GM19043 (cell line): ENCODE data around the gene WBP1.
A peak's percentile ranks its signal among the peaks of the same experiment; 100 is the strongest.
"Not testable (repeated sequence)": the region's sequence is repeated elsewhere in the genome, so short reads cannot be mapped to it uniquely, and the experiment has no call there.

Experiments used
- ATAC-seq: cut with Tn5 transposase; IDR thresholded peaks from one replicate; pipeline ENCODE4 v1.9.1; 2021; ENCODE audit warnings: low read depth; ENCODE audit not compliant: unreplicated experiment

The WBP1 gene

DNA sequence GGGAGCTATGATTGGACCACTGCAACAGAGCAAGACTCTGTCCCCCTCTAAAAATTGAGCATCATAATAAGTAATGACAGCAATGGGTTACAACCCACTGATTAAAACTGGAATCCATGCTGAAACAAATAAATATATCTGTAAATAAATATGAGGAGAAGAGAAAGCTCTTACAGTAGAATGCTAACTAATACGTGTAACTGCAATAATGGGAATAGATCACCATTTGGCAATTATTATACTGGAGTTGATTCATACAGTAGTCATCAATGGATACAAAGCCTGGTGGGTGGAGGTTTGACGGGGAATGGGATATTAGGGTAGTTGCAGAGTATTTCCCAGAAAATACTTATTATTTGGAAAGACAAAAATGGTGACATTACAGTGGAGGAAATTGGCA is 9.5 kb upstream of the WBP1 start:
- ATAC-seq = no peak

DNA sequence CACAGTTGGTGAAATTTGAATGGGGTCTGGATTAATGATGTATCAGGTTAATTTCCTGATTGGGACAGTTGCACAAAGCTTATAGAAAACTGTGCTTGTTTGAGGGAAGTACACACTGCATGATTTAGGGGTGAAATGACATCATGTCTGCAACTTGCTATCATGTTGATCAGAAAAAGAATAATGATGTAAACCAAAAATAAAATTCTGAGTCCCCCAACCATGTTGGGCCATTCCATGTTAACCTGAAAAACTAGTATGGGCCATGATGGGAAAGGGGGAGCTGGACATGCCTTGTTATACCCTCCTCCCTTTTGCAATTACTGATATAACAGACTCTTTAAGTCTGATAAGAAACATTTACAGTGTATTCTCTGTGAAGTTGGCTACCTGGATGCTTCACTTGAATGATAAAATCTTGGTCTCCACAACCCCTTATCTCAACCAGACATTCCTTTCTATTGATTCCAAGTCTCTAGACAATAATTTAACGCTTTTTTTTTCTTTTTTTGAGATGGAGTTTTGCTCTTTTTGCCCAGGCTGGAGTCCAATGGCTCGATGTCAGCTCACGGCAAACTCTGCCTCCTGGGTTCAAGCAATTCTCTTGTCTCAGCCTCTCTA is 7.6 kb upstream of the WBP1 start:
- ATAC-seq = no peak

DNA sequence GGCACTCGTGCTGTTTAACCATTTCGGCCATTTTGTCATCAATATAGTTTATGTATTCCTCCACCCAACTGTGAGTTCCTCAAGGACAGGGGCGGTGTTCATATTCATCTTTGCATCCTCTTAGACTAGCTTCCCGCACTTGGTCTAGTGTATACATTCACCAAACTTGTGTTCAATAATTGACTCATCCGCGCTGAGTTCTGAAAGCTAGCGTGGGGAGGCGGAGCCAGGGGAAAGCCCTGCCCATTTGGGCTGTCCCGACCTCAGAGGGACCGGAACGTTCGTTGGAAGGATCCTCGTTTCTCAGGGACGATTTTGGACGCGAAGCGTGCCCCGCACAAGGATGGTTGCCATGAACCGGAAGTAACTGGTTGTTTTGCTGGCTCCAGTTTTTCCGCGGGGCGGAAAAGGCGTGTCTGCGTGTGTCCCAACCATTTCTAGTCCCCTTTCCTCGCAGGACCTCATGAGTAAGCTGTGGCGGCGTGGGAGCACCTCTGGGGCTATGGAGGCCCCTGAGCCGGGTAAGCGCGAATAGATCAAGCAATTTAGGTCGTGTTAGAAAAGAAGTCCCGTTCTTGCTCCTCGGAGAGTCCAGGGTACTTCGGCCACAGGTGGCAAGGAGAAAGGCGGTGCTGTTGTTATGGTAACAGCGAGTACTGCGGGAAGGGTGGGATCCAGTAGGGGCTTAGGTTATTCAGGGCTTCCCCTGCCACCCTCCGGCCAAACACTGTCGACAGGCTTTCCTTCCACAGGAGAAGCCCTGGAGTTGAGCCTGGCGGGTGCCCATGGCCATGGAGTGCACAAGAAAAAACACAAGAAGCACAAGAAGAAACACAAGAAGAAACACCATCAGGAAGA is 3.4 kb upstream of the WBP1 start, which contains the start of gene INO80B:
Gene INO80B (plus strand): TSS at position 434 of the 858 bp plus-strand sequence. CDS start 30 bp downstream, at position 464.
- peak; percentile 45 for ATAC-seq

DNA sequence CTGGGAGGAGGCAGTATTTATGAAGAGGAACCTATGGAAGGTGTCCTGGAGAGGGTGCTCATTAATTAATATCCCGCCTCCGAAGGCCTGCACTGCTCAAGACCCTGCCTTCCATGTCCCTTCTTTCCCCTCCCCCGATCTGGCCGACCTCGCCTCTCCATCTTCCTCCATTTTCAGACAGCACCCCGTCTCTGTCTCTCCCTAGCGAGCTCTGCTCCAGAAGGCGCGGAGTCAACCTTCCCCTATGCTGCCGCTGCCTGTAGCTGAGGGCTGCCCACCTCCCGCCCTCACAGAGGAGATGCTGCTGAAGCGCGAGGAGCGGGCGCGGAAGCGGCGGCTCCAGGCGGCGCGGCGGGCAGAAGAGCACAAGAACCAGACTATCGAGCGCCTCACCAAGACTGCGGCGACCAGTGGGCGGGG is 1.1 kb upstream of the WBP1 start:
- ATAC-seq = no peak

DNA sequence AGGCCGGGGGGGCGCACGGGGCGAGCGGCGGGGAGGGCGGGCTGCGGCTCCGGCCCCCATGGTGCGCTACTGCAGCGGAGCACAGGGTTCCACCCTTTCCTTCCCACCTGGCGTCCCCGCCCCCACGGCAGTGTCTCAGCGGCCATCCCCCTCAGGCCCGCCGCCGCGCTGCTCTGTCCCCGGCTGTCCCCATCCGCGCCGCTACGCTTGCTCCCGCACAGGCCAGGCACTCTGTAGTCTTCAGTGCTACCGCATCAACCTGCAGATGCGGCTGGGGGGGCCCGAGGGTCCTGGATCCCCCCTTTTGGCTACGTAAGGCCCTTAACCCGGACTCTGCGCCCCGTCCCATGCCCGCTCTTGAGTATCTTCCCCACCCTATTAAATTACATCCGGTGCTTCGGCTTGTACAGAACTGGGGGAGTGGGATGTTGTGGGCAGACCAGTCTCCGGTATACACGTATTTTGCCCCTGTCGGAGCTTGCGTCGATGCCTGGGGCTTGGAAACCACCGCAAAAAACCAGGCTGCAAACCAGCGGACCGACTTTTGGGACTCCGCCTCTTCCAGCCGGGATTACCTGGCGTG is 598 bp upstream of the WBP1 start:
- ATAC-seq = peak; percentile 14

DNA sequence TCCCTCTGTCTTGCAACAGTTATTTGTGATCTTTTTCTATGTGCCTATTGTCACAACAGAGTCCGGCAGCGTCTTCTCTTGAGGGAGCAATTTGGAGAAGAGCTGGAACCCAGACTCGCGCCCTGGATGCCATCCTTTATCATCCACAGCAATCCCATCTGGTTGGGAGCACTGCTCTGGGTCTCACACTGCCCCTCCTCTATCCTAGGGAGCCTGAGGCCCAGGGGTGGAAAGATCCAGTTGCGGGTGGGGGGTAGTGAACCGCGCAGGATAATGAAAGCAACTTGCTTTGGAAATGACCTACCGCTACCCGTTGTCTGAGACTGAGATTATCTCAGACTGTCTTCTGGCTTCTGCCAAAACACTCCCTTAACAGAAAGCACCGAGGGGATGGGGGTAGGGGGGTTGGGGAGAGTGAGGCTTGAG is 713 bp downstream of the WBP1 start:
- no peak for ATAC-seq

DNA sequence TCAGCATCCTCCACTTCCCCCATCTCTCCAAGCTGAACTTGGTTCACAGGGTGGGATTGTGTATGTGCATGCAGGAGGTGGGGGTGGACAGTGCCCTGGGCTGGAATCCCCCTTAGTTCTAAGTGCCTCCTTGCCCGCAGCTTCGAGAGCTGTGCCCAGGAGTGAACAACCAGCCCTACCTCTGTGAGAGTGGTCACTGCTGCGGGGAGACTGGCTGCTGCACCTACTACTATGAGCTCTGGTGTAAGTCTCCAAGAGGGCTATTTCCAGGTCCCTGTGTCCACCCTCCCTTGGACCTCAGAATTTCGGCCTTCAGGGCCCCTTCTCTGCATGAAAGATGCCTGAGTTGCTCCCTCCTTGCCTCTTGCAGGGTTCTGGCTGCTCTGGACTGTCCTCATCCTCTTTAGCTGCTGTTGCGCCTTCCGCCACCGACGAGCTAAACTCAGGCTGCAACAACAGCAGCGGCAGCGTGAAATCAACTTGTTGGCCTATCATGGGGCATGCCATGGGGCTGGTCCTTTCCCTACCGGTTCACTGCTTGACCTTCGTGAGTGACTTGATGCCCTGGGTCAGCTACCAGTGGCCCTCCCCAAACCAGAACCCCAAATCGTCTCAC is 1.4 kb downstream of the WBP1 start:
- ATAC-seq = not testable (repeated sequence)

DNA sequence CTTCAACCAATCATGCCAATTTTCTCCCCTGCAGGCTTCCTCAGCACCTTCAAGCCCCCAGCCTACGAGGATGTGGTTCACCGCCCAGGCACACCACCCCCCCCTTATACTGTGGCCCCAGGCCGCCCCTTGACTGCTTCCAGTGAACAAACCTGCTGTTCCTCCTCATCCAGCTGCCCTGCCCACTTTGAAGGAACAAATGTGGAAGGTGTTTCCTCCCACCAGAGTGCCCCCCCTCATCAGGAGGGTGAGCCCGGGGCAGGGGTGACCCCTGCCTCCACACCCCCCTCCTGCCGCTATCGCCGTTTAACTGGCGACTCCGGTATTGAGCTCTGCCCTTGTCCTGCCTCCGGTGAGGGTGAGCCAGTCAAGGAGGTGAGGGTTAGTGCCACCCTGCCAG is 1.9 kb downstream of the WBP1 start:
- ATAC-seq = not testable (repeated sequence)

DNA sequence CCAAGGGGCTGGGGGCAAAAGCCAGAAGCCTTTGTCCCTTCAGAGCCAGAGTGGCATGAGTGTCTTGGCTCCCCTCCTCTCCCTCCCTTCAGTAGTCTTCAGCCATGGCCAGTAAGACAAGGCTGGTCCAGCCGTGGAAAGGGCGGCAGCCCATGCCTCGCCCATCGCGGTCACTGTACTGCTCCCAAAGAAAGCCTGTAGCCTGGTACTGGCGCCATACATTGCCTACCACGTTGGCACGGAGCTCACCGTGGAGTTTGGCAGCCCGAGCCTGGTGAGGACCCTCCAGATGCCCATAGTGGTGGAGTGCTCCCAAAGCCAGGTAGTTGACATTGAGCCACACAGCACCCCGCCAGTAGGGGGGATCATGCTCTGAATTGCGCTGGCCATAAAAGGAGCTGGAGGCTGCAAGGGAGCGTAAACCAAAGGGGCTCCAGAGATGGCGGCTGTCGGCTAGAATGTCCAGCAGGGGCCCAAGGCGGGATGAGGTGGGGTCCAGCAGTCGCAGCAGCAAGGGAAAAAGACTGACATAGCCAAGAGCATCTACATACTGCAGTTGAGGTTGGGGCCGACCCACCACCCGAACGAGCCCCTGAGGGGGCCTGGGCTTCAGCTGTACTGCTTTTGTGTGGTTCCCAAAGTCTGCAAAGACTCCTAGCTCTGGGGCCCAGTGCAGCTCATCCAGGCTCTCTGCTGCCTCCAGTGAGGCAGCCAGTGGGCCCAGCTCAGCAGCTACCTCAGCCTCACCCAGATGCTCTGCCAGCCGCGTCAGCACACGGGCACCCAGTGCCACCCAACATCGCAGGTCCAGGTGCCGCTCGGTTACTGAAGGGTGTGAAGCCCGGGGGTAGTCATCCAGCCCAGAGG is 3.2 kb downstream of the WBP1 start:
- ATAC-seq = no peak

DNA sequence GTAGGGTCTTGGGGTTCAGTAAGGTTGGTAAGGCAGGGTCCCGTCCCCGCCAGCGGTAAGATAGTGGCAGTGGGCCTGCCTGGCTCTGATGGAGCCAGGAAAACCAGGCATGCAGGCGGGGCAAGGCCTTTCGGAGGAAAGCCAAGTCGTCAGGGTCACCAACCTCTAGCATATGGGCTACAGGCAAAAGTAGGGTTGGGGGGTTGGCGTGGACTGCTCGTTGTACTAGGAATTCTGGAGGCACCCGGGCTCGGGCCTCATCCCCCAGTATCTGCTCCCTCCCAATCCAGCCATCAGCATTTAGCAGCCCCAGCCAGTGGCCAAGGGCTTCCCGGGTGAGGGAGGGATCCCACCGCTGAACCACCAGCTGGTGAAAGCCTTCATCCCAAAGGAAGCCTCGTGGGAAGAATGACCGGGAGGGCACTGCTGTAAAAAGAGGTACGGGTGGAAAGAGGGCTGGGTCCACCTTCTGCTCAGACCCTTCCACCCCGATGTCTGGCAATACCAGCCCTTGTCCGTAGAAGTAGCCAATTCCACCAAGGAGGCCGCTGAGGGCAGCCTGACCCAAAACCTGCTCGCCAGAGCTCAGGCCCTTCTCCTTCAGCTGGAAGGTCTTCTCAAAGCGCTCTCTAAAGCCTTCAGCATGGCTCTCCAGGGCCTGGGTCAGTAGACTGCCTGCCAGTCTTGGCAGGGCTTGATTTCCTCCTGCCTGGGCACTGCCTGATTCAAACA is 4.0 kb downstream of the WBP1 start:
- ATAC-seq = no peak

DNA sequence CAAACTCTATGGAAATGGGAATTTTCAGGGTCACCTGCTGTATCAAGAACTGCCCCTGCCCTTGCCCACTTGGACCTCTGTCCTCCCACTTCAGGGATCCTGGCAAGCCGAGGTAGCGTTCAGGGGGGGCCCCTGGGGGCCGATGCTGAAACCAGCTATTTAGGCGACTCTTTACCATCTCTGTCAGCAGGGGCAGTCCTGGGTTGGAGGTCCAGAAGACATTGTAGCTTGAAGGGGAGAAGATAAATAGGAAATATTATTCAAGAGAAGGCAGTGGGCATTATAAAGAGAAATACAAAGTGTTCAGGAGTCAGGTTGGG is 4.5 kb downstream of the WBP1 start:
- ATAC-seq = no peak

DNA sequence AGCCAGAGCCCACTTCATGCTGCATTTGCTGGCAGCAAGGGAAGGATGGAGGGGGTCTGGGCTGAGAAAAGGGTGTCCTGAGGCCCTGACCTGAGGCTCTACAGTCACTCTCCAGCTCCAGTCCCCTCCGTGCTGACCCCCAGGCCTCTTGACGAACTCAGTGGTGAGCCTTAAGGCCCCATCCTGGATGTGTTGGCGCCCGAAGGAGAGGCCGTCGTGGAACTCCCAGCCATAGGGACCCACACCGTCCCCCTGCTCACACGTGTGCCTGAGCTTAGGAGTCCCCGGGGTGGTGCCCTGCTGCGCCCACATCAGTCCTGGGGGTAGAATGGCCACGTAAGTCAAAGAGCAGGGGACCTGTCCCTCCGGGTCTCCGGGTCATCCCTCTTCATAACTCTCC is 6.2 kb downstream of the WBP1 start:
- ATAC-seq = no peak

DNA sequence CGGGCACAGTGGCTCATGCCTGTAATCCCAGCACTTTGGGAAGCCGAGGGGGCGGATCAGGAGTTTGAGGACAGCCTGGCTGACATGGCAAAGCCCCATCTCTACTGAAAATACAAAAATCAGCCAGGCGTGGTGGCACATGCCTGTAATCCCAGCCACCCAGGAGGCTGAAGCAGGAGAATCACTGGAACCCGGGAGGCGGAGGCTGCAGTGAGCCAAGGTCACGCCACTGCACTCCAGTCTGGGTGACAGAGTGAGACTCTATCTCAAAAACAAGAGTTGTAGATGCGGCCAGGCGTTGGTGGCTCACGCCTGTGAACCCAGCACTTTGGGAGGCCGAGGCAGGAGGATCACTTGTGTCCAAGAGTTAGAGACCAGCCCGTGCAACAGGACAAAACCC is 12.5 kb downstream of the WBP1 start:
- ATAC-seq = not testable (repeated sequence)

DNA sequence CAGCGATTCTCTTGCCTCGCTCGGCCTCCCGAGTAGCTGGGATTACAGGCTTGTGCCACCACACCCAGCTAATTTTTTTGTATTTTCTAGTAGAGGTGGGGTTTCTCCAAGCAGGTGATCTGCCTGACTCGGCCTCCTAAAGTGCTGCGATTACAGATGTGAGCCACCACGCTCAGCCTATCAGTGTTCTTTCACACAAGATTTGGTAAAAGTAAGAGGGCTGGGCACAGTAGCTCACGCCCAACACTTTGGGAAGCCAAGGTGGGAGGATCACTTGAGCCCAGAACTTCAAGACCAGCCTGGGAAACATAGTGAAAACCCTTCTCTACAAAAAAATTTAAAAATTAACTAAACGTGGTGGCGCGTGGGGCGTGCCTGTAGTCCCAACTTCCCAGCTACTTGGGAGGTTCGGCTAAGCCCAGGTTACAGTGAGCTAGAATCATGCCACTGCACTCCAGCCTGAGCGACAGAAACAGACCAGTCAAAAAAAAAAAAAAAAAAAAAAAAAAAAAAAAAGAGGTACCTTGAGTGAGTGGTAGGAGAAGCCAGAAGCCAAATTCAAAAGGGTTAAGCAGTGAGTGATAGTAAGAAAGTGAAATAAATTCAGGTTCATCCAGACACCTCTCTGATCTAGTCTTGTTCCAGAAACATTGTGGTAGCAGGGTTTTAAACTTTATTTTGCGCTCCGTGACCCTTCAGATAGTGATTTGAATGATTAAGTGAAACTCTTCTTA is 13.3 kb downstream of the WBP1 start:
- ATAC-seq = no peak

DNA sequence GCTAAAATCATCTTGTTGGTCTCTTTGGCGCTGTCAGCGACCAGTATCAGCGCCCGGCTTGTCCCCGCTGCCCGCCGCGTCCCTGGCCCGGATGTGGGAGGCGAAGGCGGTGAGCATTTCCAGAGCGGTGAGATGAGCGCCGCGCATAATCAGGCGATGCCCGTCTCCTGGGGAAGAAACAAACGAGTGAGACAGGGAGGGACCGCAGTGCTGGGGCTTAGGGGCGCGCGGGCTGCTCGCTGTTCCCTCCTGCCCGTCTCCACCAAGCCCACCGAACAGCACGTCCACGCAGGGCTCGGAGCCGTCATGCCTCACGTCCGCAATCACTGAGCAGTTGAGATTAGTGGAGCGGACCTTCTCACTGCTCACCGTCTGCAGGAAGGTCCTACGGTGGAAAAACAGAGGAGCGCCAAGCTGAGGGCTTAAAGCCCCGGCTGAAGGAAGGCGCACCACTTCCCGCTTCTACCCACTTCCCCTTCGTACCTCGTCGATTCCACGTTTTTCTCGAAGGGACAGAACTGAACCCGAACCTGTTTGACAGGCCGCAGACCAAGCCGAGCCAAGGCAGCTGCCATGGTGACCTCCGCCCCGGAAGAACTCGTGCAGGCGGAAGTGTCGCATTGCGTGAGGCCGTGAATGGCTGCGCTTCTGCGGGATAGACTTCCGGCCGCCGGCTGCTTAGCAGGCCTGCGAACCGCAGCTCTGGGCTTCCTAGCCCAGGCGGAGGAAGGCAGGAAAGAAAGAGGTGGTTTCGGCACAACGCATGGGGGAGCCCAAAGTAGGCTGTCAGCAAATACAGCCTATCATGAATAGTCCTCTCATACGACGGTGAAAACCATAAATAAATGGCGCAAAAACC is 14.1 kb downstream of the WBP1 start, which contains the start of gene MRPL53:
Gene MRPL53 (minus strand): TSS at position 595 of the 859 bp plus-strand sequence. CDS start 20 bp downstream, at position 575.
- peak; percentile 88 for ATAC-seq

DNA sequence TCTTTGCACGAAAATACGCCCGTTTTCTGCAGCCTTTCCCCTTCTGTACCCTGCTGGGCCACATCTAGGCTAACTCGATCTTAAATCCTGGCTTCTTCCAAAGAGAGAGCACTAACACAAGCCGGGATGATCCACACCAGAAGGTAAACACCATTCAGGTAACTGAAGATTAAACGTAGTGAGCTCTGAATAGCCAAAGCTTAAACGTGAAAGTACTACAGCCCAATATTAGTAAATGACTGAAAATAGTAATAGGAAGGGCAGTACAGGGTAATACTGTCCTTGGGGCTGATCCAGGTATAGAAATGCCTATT is 14.7 kb downstream of the WBP1 start:
- no peak for ATAC-seq

DNA sequence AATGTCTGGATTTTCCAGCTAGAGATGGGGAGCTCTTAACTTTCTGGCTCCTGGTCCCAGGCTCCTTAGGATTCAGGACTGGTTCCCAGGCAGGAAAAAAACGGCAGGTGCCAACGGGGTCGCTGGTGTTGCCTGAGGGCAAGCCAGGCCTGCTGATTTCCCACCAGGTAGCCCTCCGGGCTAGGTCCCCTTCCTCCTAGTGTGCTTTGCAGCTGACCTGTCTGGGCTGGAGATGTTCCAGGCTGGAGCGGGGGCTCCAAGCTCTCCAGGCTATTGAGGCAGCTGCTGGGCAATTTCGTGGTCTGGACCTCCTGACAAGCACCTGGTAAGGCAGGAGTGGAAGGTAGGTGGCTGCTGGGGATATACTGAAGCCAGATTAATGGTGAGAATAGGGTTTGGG is 16.2 kb downstream of the WBP1 start:
- no peak for ATAC-seq

DNA sequence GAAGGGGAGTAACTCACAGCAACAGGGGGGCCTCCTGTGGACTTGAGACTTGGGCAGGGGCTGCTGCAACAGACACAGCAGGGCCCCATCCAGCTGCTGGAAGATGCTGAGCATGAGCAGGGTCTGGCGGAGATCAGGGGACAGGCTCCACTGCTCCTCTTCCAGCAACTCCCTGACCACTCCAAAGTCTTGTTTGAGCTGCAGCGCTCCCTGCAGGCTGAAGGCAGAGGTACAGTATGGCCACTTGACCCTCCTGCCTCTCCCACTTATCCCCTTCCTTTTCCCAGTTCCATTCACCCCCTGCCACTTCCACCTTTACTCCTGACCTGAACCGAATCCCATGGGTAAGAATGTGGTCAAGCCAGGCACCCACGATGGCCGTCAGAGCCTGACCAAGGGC is 16.7 kb downstream of the WBP1 start:
- no peak for ATAC-seq
